ENCODE results near the gene KIF16B. TPM values are rescaled to one million over a fixed set of nuclear protein-coding genes. Genes with fewer than 3 reads are reported as not detected.

KIF16B gene
- total RNA-seq, 6 donors from 2014 or later = 18.4 to 114 (median 26.3) TPM

DNA sequence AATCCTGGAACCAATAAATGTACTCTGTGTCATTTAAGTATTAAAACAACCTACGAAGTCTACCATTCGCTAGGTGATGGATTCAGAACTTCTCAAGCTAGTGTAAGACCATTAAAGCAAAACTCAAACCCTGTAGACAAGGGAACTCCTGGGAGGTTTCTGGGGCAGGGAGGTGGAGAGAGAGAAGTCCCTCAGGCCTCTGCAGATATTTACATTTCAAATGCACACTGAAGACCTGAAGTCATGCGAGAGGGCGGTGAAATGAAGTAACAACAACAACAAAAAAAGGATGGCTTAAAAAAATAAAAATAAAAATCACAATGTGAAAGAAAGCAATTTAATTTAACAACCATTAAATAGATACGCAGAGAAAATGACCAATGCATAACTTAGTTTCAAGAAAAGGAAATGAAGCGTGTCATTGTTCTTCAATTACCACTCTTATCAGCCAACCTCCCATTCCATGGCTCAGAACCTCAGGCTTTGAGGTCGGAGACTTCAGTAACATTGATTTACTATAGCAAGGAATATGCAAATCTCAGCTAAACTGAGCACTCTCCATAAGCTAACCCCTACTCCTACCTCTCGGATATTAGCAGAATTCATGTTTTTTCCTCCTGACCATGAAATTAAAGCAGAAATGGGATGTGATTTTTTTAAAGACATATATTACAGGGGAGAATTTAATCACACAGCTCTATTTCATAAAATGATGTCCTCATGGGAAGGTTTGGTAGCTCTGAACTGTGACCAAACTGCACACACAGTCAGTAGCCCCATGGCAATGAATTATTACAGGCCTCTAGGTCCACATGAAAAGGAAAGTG lies 140.6 kb downstream of the KIF16B start:
- H3K36me3 ChIP-seq = peaks cover 0 to 13% (median 0%) of the 10 kb centered on the region in 4 donors
- ATAC-seq (ENCODE audit: low FRiP score in 2 of 2) (no peak), DNase-seq (no peak)
- no peaks in the 10 kb centered on the region for H3K4me1 ChIP-seq
- WGBS, 2 donors = 91 to 92% methylated on average over 8 of the region's 8 CpGs
- H3K9me3 ChIP-seq = no peaks in the 10 kb centered on the region
- TF ChIP-seq EP300 (IDR thresholded peaks at IDR 0.05) (no peak), POLR2A (IDR thresholded peaks at IDR 0.05) (no peak)
- TF ChIP-seq, protein P1, sequence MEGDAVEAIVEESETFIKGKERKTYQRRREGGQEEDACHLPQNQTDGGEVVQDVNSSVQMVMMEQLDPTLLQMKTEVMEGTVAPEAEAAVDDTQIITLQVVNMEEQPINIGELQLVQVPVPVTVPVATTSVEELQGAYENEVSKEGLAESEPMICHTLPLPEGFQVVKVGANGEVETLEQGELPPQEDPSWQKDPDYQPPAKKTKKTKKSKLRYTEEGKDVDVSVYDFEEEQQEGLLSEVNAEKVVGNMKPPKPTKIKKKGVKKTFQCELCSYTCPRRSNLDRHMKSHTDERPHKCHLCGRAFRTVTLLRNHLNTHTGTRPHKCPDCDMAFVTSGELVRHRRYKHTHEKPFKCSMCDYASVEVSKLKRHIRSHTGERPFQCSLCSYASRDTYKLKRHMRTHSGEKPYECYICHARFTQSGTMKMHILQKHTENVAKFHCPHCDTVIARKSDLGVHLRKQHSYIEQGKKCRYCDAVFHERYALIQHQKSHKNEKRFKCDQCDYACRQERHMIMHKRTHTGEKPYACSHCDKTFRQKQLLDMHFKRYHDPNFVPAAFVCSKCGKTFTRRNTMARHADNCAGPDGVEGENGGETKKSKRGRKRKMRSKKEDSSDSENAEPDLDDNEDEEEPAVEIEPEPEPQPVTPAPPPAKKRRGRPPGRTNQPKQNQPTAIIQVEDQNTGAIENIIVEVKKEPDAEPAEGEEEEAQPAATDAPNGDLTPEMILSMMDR (IDR thresholded peaks at IDR 0.05) = no peak
- no peak overlapping the region for H3K27ac ChIP-seq
- H3K27me3 ChIP-seq = no peaks in the 10 kb centered on the region
- no peak overlapping the region for H3K4me3 ChIP-seq

DNA sequence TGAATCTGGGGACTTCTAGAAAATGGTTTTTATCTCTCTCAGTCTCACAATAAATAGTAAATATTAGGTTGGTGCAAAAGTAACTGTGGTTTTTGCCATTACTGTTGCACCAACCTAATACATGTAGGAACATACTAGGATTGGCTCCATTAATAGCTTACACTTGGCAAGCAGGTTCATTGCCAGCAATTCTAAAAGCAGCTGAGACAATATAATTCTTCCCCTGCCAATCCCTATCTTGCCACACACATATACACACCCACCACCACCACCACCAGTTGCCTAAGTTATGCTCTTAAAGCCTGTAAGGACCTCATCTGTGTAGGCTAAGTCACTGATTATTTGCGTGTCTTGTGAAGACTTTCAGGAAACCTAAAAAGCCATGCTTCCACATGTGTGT lies 145.1 kb downstream of the KIF16B start:
- peaks cover 0 to 45% (median 8%) of the 10 kb centered on the region in 4 donors for H3K36me3 ChIP-seq
- no peaks in the 10 kb centered on the region for H3K27me3 ChIP-seq
- DNase-seq = no peak
- no peak overlapping the region for H3K4me3 ChIP-seq
- no peak for ATAC-seq (ENCODE audit: low FRiP score in 2 of 2)
- H3K9me3 ChIP-seq = no peaks in the 10 kb centered on the region
- TF ChIP-seq EP300 (IDR thresholded peaks at IDR 0.05) (no peak), POLR2AphosphoS5 (IDR thresholded peaks at IDR 0.05) (no peak), POLR2A (IDR thresholded peaks at IDR 0.05) (no peak)
- TF ChIP-seq, protein P1 (IDR thresholded peaks at IDR 0.05) = no peak
- H3K4me1 ChIP-seq = no peaks in the 10 kb centered on the region
- no peak overlapping the region for H3K27ac ChIP-seq
- 95 to 100% methylated on average over 1 of the region's 1 CpG for WGBS, 2 donors

DNA sequence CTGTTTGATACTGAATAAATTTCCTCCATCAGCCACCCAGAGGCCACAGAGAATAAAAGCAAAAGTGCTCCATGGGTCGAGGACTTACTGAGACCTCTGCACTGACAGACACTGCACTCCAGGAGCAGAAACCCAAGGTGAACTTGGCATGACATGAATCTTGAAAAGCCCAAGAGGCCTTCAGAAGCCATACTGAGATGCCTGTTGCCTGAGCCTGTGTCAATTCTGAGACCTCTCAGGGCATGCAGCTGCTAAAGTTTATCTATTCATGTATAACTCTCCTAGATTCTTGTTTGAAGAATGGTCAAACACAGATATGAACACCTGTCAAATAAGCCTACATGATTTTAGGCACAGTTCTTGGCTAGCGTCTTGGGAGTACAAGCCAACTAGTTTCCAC lies 145.7 kb downstream of the KIF16B start:
- Histone ChIP-seq H3K4me3 (no peak overlapping the region), H3K27ac (no peak overlapping the region), H3K9me3 (no peaks in the 10 kb centered on the region), H3K27me3 (no peaks in the 10 kb centered on the region), H3K36me3 (peaks cover 0 to 47% (median 8%) of the 10 kb centered on the region in 4 donors), H3K4me1 (no peaks in the 10 kb centered on the region)
- WGBS, 2 donors = 92 to 100% methylated on average over 2 of the region's 2 CpGs
- DNase-seq = no peak
- no peak for ATAC-seq (ENCODE audit: low FRiP score in 2 of 2)
- TF ChIP-seq POLR2AphosphoS5 (IDR thresholded peaks at IDR 0.05) (no peak), EP300 (IDR thresholded peaks at IDR 0.05) (no peak), POLR2A (IDR thresholded peaks at IDR 0.05) (no peak)
- TF ChIP-seq, protein P1 (IDR thresholded peaks at IDR 0.05) = no peak

DNA sequence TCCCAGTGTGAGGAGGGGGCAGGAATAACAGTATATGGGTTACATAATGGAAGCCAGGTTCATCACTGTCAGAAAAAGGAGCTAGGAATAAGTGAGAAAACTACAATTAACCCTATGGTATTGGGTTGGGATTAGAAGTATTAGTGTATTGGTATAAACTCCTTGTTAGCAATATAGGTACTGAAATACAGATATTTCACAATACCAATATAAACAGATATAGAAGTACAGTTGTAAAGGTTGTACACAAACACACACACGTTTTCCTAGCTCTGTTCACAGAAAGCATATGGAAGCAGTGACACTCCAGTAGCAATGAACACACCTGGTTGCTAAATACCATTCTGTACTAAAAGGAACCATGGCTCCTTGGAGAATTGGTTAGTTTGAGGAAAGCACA lies 148.5 kb downstream of the KIF16B start:
- peaks cover 0 to 47% (median 8%) of the 10 kb centered on the region in 4 donors for H3K36me3 ChIP-seq
- H3K4me3 ChIP-seq = no peak overlapping the region
- no peak for TF ChIP-seq POLR2AphosphoS5 (IDR thresholded peaks at IDR 0.05)
- TF ChIP-seq POLR2A (IDR thresholded peaks at IDR 0.05) = no peak
- TF ChIP-seq, protein P1 (IDR thresholded peaks at IDR 0.05) = no peak
- TF ChIP-seq EP300 (IDR thresholded peaks at IDR 0.05) = no peak
- no peak overlapping the region for H3K27ac ChIP-seq
- H3K9me3 ChIP-seq = no peaks in the 10 kb centered on the region
- no peak for ATAC-seq (ENCODE audit: low FRiP score in 2 of 2)
- WGBS, 2 donors = 86 to 100% methylated on average over 1 of the region's 1 CpG
- no peak for DNase-seq
- H3K4me1 ChIP-seq = no peaks in the 10 kb centered on the region
- H3K27me3 ChIP-seq = no peaks in the 10 kb centered on the region
